HL-60 (cell line): ENCODE measurements around the gene DTX4.

Experiments
- DNase-seq, 2 experiments: peaks; one replicate each; pipeline ENCODE4 v3.0.0-alpha.2; 2010 to 2020; ENCODE audit warnings: low read depth in 1 of 2, low spot score in 1 of 2
- H3K27ac ChIP-seq: fragments of 250-450 bp; sonication (Bioruptor Pico); replicated peaks from 2 replicates; pipeline ENCODE4 v1.5.1; 2020; ENCODE audit warnings: mild to moderate bottlenecking, moderate library complexity
- H3K27me3 ChIP-seq: fragments of 250-450 bp; sonication (Bioruptor Pico); 2 replicates; pipeline ENCODE4 v1.5.1; 2021; ENCODE audit warnings: mild to moderate bottlenecking, moderate library complexity; ENCODE audit not compliant: insufficient read depth, poor library complexity, severe bottlenecking
- H3K4me3 ChIP-seq: replicated peaks from 2 replicates; pipeline ENCODE4 v1.5.1; 2011; ENCODE audit warnings: mild to moderate bottlenecking, control low read depth, low read length; ENCODE audit not compliant: insufficient read depth
- CTCF ChIP-seq: IDR thresholded peaks from one replicate; pipeline ENCODE4 v1.5.1; 2011; ENCODE audit warnings: low read length, control low read depth, inconsistent platforms; ENCODE audit not compliant: insufficient read depth
- GABPA ChIP-seq: IDR thresholded peaks from 2 replicates; pipeline ENCODE4 v1.6.1; 2012; ENCODE audit warnings: low read depth
- POLR2AphosphoS5 ChIP-seq: IDR thresholded peaks from 2 replicates; pipeline ENCODE4 v1.6.1; 2012; ENCODE audit warnings: low read depth
- REST ChIP-seq: IDR thresholded peaks from 2 replicates; pipeline ENCODE4 v1.6.1; 2012; ENCODE audit warnings: low read depth; ENCODE audit not compliant: insufficient replicate concordance
- SPI1 ChIP-seq: IDR thresholded peaks from 2 replicates; pipeline ENCODE4 v1.6.1; 2012; ENCODE audit warnings: low read depth, mild to moderate bottlenecking, borderline replicate concordance

Gene DTX4

GRCh38 chr11:59154610-59155009 lies 17.3 kb upstream of the DTX4 start:
- Histone ChIP-seq H3K27me3 (no peaks in the 10 kb centered on the region), H3K4me3 (no peak overlapping the region), H3K27ac (no peak overlapping the region)
- DNase-seq: no peak
- no peak for TF ChIP-seq GABPA
- no peak for TF ChIP-seq SPI1
- no peak for TF ChIP-seq REST
- no peak for TF ChIP-seq POLR2AphosphoS5
- no peak for TF ChIP-seq CTCF

- TF ChIP-seq REST (no peak), CTCF (no peak)
- no peak for DNase-seq
- Histone ChIP-seq H3K27ac (no peak overlapping the region), H3K4me3 (no peak overlapping the region), H3K27me3 (no peaks in the 10 kb centered on the region)
Observed at GRCh38 chr11:59157433-59157832, 14.5 kb upstream of the DTX4 start.

- no peak overlapping the region for H3K27ac ChIP-seq
- H3K27me3 ChIP-seq: no peaks in the 10 kb centered on the region
- peak in 1 of 2 experiments; percentile 65 for DNase-seq
- no peak overlapping the region for H3K4me3 ChIP-seq
- no peak for TF ChIP-seq POLR2AphosphoS5
- TF ChIP-seq CTCF: peak; percentile 65
Observed at GRCh38 chr11:59158206-59159068, 13.5 kb upstream of the DTX4 start.

GRCh38 chr11:59164028-59164427 lies 7.9 kb upstream of the DTX4 start:
- TF ChIP-seq POLR2AphosphoS5 (no peak), SPI1 (no peak), REST (no peak), CTCF (no peak), GABPA (no peak)
- no peak overlapping the region for H3K27ac ChIP-seq
- no peak overlapping the region for H3K4me3 ChIP-seq
- DNase-seq: no peak
- H3K27me3 ChIP-seq: peaks cover 3% of the 10 kb centered on the region
